Adrenal gland (tissue), 5 donors: ENCODE results near the gene RADIL.

Experiments used
- CTCF ChIP-seq, 6 experiments: fragments of 450-650 bp in 4 of 6; fragments of 200-600 bp in 2 of 6; sonication (generic) in 1 of 6; IDR thresholded peaks; 1 replicate in 5 of 6; 2 replicates in 1 of 6; pipeline versions ENCODE4 v1.5.1 to v1.8.0; 2016 to 2021; ENCODE audit warnings: antibody characterized with exemption in 6 of 6, mild to moderate bottlenecking in 2 of 6, moderate library complexity in 1 of 6
- POLR2A ChIP-seq, 2 donors: fragments of 450-650 bp; IDR thresholded peaks; one replicate each; pipeline ENCODE4 v1.6.1; 2017; ENCODE audit warnings: antibody characterized with exemption in 2 of 2, mild to moderate bottlenecking in 2 of 2, moderate library complexity in 1 of 2
- donor health status: DM: no; HTN: no; CAD: no.

- no peak for TF ChIP-seq POLR2A (IDR thresholded peaks at IDR 0.05)
- no peak for TF ChIP-seq CTCF (IDR thresholded peaks at IDR 0.05)
These were observed 58.4 kb downstream of the RADIL start for GRCh38 chr7:4825081-4825480.
